ENCODE results near the gene ADAMTS1. TPM values are rescaled to one million over a fixed set of nuclear protein-coding genes. Genes with fewer than 3 reads are reported as not detected.
A peak's percentile ranks its signal among the peaks of the same experiment; 100 is the strongest.

The ADAMTS1 gene
- total and polyA plus RNA-seq, 2 of the 4 experiments (the other 2 are of a cell fraction): 116 to 317 TPM

DNA sequence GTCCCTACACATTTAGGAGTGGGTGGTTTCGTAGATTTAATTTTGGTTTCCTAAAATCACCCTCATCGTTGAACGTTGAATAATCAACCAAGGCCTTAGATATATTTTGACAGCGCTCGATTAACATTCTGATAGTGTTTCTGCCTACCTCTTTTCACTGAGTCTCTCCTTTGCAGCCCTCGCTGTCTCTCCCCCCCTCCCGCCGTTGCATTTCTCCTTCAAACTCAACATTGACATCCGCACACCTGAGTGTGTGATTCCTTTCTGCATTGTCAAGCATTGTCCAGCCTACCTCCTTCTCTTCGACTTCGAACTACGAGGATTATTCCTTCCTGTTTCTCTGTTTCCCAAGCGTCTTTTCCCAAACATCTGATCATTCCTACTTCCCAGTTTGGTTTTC, 1.8 kb upstream of the ADAMTS1 start:
- H3K27ac ChIP-seq (ENCODE audit: insufficient read depth, low read length): peak overlapping the region; percentile 94
- no peak for TF ChIP-seq MAFK (IDR thresholded peaks at IDR 0.05; ENCODE audit: low read depth, low read length)
- no peak for TF ChIP-seq MXI1 (IDR thresholded peaks at IDR 0.05; ENCODE audit: borderline replicate concordance, low read depth, low read length)
- dilution Hi-C loops (cut with HindIII; ENCODE audit: low sequenced_read_pairs, unreplicated experiment) (no loop called here), intact Hi-C loops (cut with micrococcal nuclease) (loop anchor here (5.0 to 10.0 kb wide), 9 partner anchors 950 to 1928 kb away; no protein-coding TSS in a partner anchor), in situ Hi-C loops (cut with MboI; ENCODE audit: low sequenced_read_pairs) (loop anchor here (5.0 to 10.0 kb wide), 3 partner anchors 1205 to 1948 kb away; no protein-coding TSS in a partner anchor)
- DNase-seq (no peak), ATAC-seq (ENCODE audit: low read depth) (no peak)
- peak overlapping the region; percentile 25 for H3K23ac ChIP-seq (ENCODE audit: low read depth, low read length)
- peak overlapping the region; percentile 92 for H4K91ac ChIP-seq (ENCODE audit: insufficient read depth, low read depth, low read length)
- peaks cover 20% of the 10 kb centered on the region for H3K36me3 ChIP-seq (ENCODE audit: control insufficient read depth, insufficient read depth, low read length)
- H3K4ac ChIP-seq (ENCODE audit: low read depth, low read length): peak overlapping the region; percentile 95
- peak overlapping the region; percentile 96 for H3K4me2 ChIP-seq (ENCODE audit: low read depth, low read length)
- WGBS, 2 experiments (ENCODE audit: extremely low coverage in 2 of 2, insufficient read length in 1 of 2): 0% methylated on average over 1 of the region's 13 CpGs; no CpG with 5 or more reads in 1 of the 2 experiments
- peak overlapping the region; percentile 47; the same call in 1 of the 2 replicates for H3K14ac ChIP-seq (replicated peaks; ENCODE audit: low read depth, low read length)
- peaks cover 8% of the 10 kb centered on the region for H3K4me1 ChIP-seq (ENCODE audit: control insufficient read depth, insufficient read depth, low read length)
- peaks cover 32% of the 10 kb centered on the region for H4K20me1 ChIP-seq (ENCODE audit: insufficient read depth, low read length)
- H2BK15ac ChIP-seq (ENCODE audit: low read depth, low read length): peak overlapping the region; percentile 57; the same call in 2 of the 3 replicates
- BruUV-seq (replicated peaks): TSS peak; percentile 78
- H3K56ac ChIP-seq (ENCODE audit: extremely low read depth, insufficient read depth, low read length): peak overlapping the region; percentile 93
- H4K8ac ChIP-seq (ENCODE audit: low read depth in 2 of 2, low read length in 2 of 2): peak overlapping the region; percentile 93 to 94
- H3K9ac ChIP-seq (ENCODE audit: low read depth, low read length): peak overlapping the region; percentile 85
- peak overlapping the region; percentile 97 for H3K4me3 ChIP-seq (ENCODE audit: insufficient read depth, low read depth, low read length)
- H3K18ac ChIP-seq (ENCODE audit: low read depth, low read length): peak overlapping the region; percentile 76
- peak overlapping the region; percentile 27 for H2BK20ac ChIP-seq (ENCODE audit: low read depth, low read length)
- peak overlapping the region; percentile 71 for H2AK5ac ChIP-seq (ENCODE audit: low read depth, low read length)
- peak overlapping the region; percentile 89 for H2AFZ ChIP-seq (replicated peaks; ENCODE audit: low read length, poor library complexity)
- ChIA-PET CTCF (no interaction called here), POLR2A (ENCODE audit: unreplicated experiment) (interaction anchor here (0.6 kb wide), 2 partner anchors 600 to 722 kb away, joined by 4 read pairs; no protein-coding TSS in a partner anchor)
- H2BK120ac ChIP-seq (ENCODE audit: low read depth, low read length): peak overlapping the region; percentile 89
- H2AK9ac ChIP-seq (replicated peaks; ENCODE audit: low read depth, low read length, poor library complexity): peak overlapping the region; percentile 47
- no peaks in the 10 kb centered on the region for H3K27me3 ChIP-seq (ENCODE audit: control insufficient read depth, insufficient read depth, low read length)
- peak overlapping the region; percentile 87 for H2BK5ac ChIP-seq (ENCODE audit: low read depth, low read length, poor library complexity, severe bottlenecking)
- H4K5ac ChIP-seq (ENCODE audit: low read depth, low read length): peak overlapping the region; percentile 61
- H3K9me1 ChIP-seq (ENCODE audit: insufficient read depth, low read length): no peaks in the 10 kb centered on the region
- peaks cover 0 to 26% of the 10 kb centered on the region in 2 experiments; a peak in 2 of 4 replicates for H3K79me1 ChIP-seq (ENCODE audit: low read depth in 1 of 2, low read length in 2 of 2)
- H3K9me3 ChIP-seq (ENCODE audit: control insufficient read depth, insufficient read depth, low read length): no peaks in the 10 kb centered on the region
